Right ventricle myocardium superior (tissue), 1 donor: Measurements from ENCODE around the gene S100A9. TPM values are rescaled to one million over a fixed set of nuclear protein-coding genes. Genes with fewer than 3 reads are reported as not detected.
A peak's percentile ranks its signal among the peaks of the same experiment; 100 is the strongest.

Experiments
- ATAC-seq: fragments of 200-7000 bp; cut with Tn5 transposase; one replicate; pipeline ENCODE4 v1.9.1; 2020; ENCODE audit warnings: mild to moderate bottlenecking; ENCODE audit not compliant: poor library complexity
- DNase-seq: peaks from one replicate; pipeline ENCODE4 v3.0.0-alpha.2; 2020
- intact Hi-C: fragments of 100-400 bp; cut with DNase I; formaldehyde crosslinking; loops from one replicate; pipeline ENCODE4 v1.11.2; 2022
- total RNA-seq: library from RNA; stranded (reverse); fragmentation: NEBNext Ultra II Directional; extraction: Animal tissue kit (Norgen Biotek cat#: 25700); gene quantifications from one replicate; pipeline ENCODE4 v1.2.1, GENCODE V29; 2021
- donor health status: DM: no; HTN: yes; CAD: no; lungs with severe emphysema.

The S100A9 gene
- total RNA-seq, 1 donor from 2014 or later = 111 TPM

- intact Hi-C loops = no loop called here
- DNase-seq (no peak), ATAC-seq (no peak)
Observed at GRCh38 chr1:153356392-153357075, 1.1 kb upstream of the S100A9 start.

GRCh38 chr1:153357076-153357852 is 390 bp upstream of the S100A9 start:
- ATAC-seq (peak; percentile 68), DNase-seq (peak; percentile 86)
- intact Hi-C loops = no loop called here

- DNase-seq (no peak), ATAC-seq (no peak)
- intact Hi-C loops = no loop called here
Observed at GRCh38 chr1:153358691-153358975, 979 bp downstream of the S100A9 start.

- DNase-seq (no peak), ATAC-seq (no peak)
- intact Hi-C loops = no loop called here
Observed at GRCh38 chr1:153359241-153359640, 1.6 kb downstream of the S100A9 start.

GRCh38 chr1:153360190-153360589 is 2.5 kb downstream of the S100A9 start:
- ATAC-seq = peak; percentile 28
- intact Hi-C loops = no loop called here
- no peak for DNase-seq

- ATAC-seq = peak; percentile 5
- intact Hi-C loops = no loop called here
- no peak for DNase-seq
Observed at GRCh38 chr1:153360592-153361479, 3.2 kb downstream of the S100A9 start.

GRCh38 chr1:153361480-153362109 is 3.9 kb downstream of the S100A9 start:
- intact Hi-C loops = no loop called here
- ATAC-seq = no peak

GRCh38 chr1:153362187-153362775 is 4.6 kb downstream of the S100A9 start:
- ATAC-seq (no peak), DNase-seq (no peak)
- intact Hi-C loops = no loop called here

More at GRCh38 chr1:153361480-153362109, 3.9 kb downstream of the S100A9 start:
- no peak for DNase-seq

GRCh38 chr1:153363641-153364040 is 6.0 kb downstream of the S100A9 start:
- DNase-seq (no peak), ATAC-seq (no peak)
- intact Hi-C loops = no loop called here

GRCh38 chr1:153364156-153364555 is 6.5 kb downstream of the S100A9 start:
- intact Hi-C loops = no loop called here
- ATAC-seq (no peak), DNase-seq (no peak)

GRCh38 chr1:153364766-153365666 is 7.4 kb downstream of the S100A9 start:
- ATAC-seq = no peak
- intact Hi-C loops = no loop called here
- no peak for DNase-seq

- intact Hi-C loops = no loop called here
- DNase-seq (no peak), ATAC-seq (no peak)
Observed at GRCh38 chr1:153365696-153366095, 8.0 kb downstream of the S100A9 start.

GRCh38 chr1:153366261-153366660 is 8.6 kb downstream of the S100A9 start:
- ATAC-seq = no peak
- intact Hi-C loops = no loop called here

GRCh38 chr1:153367090-153367489 is 9.4 kb downstream of the S100A9 start:
- ATAC-seq (no peak), DNase-seq (no peak)
- intact Hi-C loops = no loop called here

More at GRCh38 chr1:153366261-153366660, 8.6 kb downstream of the S100A9 start:
- DNase-seq = no peak

- DNase-seq (no peak), ATAC-seq (peak; percentile 59)
- intact Hi-C loops = no loop called here
Observed at GRCh38 chr1:153368495-153368894, 10.8 kb downstream of the S100A9 start.

- no peak for ATAC-seq
- DNase-seq = no peak
- intact Hi-C loops = no loop called here
Observed at GRCh38 chr1:153370146-153370545, 12.5 kb downstream of the S100A9 start.

GRCh38 chr1:153371231-153371630 is 13.6 kb downstream of the S100A9 start:
- ATAC-seq = no peak
- intact Hi-C loops = no loop called here
- DNase-seq = no peak

GRCh38 chr1:153372571-153372970 is 14.9 kb downstream of the S100A9 start:
- ATAC-seq (no peak), DNase-seq (no peak)
- intact Hi-C loops = no loop called here
